OCI-LY3 (cell line): ENCODE results near the gene CKAP4.

Experiments
- CTCF ChIP-seq: fragments of 200-600, 300-600 bp; sonication (generic); IDR thresholded peaks from 2 replicates; pipeline ENCODE4 v1.5.1; 2014; ENCODE audit warnings: antibody characterized with exemption, low read length, low read depth
- EZH2phosphoT487 ChIP-seq: fragments of 200-600 bp; shearing (Covaris generic); IDR thresholded peaks from 2 replicates; pipeline ENCODE4 v1.6.1; 2018; ENCODE audit warnings: antibody characterized with exemption, mixed run types, low read depth

- TF ChIP-seq CTCF (no peak), EZH2phosphoT487 (no peak)
These were observed 14.8 kb downstream of the CKAP4 start for GRCh38 chr12:106233011-106233410.
